Measurements from ENCODE around the gene IFT74. TPM values are rescaled to one million over a fixed set of nuclear protein-coding genes. Genes with fewer than 3 reads are reported as not detected.
A peak's percentile ranks its signal among the peaks of the same experiment; 100 is the strongest.

Gene IFT74
- total RNA-seq, 1 donor from 2014 or later: 16.0 TPM

GRCh38 chr9:27109621-27110020, 153.4 kb downstream of the IFT74 start:
- intact Hi-C loops (cut with DNase I): no loop called here
- Histone ChIP-seq H3K36me3 (no peaks in the 10 kb centered on the region), H3K4me3 (peak overlapping the region in 1 of 2 donors; percentile 31), H3K27ac (peak overlapping the region; percentile 56), H3K9me3 (no peaks in the 10 kb centered on the region), H3K4me1 (no peaks in the 10 kb centered on the region), H3K27me3 (no peaks in the 10 kb centered on the region)
- DNase-seq (ENCODE audit: extremely low spot score in 2 of 2): no peak
- no peak for TF ChIP-seq POLR2A (IDR thresholded peaks at IDR 0.05)
- TF ChIP-seq, protein P1, sequence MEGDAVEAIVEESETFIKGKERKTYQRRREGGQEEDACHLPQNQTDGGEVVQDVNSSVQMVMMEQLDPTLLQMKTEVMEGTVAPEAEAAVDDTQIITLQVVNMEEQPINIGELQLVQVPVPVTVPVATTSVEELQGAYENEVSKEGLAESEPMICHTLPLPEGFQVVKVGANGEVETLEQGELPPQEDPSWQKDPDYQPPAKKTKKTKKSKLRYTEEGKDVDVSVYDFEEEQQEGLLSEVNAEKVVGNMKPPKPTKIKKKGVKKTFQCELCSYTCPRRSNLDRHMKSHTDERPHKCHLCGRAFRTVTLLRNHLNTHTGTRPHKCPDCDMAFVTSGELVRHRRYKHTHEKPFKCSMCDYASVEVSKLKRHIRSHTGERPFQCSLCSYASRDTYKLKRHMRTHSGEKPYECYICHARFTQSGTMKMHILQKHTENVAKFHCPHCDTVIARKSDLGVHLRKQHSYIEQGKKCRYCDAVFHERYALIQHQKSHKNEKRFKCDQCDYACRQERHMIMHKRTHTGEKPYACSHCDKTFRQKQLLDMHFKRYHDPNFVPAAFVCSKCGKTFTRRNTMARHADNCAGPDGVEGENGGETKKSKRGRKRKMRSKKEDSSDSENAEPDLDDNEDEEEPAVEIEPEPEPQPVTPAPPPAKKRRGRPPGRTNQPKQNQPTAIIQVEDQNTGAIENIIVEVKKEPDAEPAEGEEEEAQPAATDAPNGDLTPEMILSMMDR (IDR thresholded peaks at IDR 0.05): no peak
- no peak for TF ChIP-seq POLR2AphosphoS5 (IDR thresholded peaks at IDR 0.05; ENCODE audit: insufficient read depth in 1 of 2, low read depth in 1 of 2)

- intact Hi-C loops (cut with DNase I): no loop called here
- Histone ChIP-seq H3K27me3 (no peaks in the 10 kb centered on the region), H3K4me3 (peak overlapping the region in 1 of 2 donors; percentile 15), H3K36me3 (no peaks in the 10 kb centered on the region), H3K4me1 (no peaks in the 10 kb centered on the region), H3K9me3 (no peaks in the 10 kb centered on the region), H3K27ac (peak overlapping the region; percentile 30)
- TF ChIP-seq POLR2AphosphoS5 (IDR thresholded peaks at IDR 0.05; ENCODE audit: insufficient read depth in 1 of 2, low read depth in 1 of 2) (no peak), POLR2A (IDR thresholded peaks at IDR 0.05) (no peak)
- TF ChIP-seq, protein P1 (IDR thresholded peaks at IDR 0.05): no peak
- DNase-seq (ENCODE audit: extremely low spot score in 2 of 2): no peak
Measured at GRCh38 chr9:27110181-27110580, 154.0 kb downstream of the IFT74 start.

GRCh38 chr9:27112235-27112634, 156.0 kb downstream of the IFT74 start:
- intact Hi-C loops (cut with DNase I): no loop called here
- Histone ChIP-seq H3K36me3 (no peaks in the 10 kb centered on the region), H3K27me3 (no peaks in the 10 kb centered on the region), H3K4me3 (no peak overlapping the region), H3K4me1 (peaks cover under 1% of the 10 kb centered on the region), H3K9me3 (no peaks in the 10 kb centered on the region), H3K27ac (peak overlapping the region; percentile 20)
- no peak for DNase-seq (ENCODE audit: extremely low spot score in 2 of 2)
- TF ChIP-seq POLR2A (IDR thresholded peaks at IDR 0.05) (no peak), POLR2AphosphoS5 (IDR thresholded peaks at IDR 0.05; ENCODE audit: insufficient read depth in 1 of 2, low read depth in 1 of 2) (no peak)
- TF ChIP-seq, protein P1 (IDR thresholded peaks at IDR 0.05): no peak

Other genes with a start within 250 kb of the IFT74 start
- gene CAAP1, start 63.6 kb upstream of the IFT74 start, total RNA-seq: 10.6 TPM
- gene PLAA, start 9.2 kb upstream of the IFT74 start, total RNA-seq: 28.5 TPM
- not detected for gene LRRC19, start 49.3 kb downstream of the IFT74 start, total RNA-seq
- 12.5 TPM for gene TEK, start 152.8 kb downstream of the IFT74 start, total RNA-seq

Data from vagina (tissue), 2 donors.